GM23338 (cell line): ENCODE results near the gene SERPINA5. TPM values are rescaled to one million over a fixed set of nuclear protein-coding genes. Genes with fewer than 3 reads are reported as not detected.

Experiments used
- ATAC-seq: fragments of 200-7000 bp; cut with Tn5 transposase; 3 replicates; pipeline ENCODE4 v1.9.1; 2020
- DNase-seq: peaks from one replicate; pipeline ENCODE4 v3.0.0-alpha.2; 2015; ENCODE audit warnings: low spot score
- H2AFZ ChIP-seq: fragments of 200-600 bp; sonication (generic); 2 replicates; pipeline ENCODE4 v1.8.0; 2016; ENCODE audit warnings: antibody characterized with exemption, mild to moderate bottlenecking, moderate library complexity
- H3F3A ChIP-seq: fragments of 200-600 bp; sonication (generic); replicated peaks from 2 replicates; pipeline ENCODE4 v1.8.0; 2017; ENCODE audit warnings: antibody characterized with exemption, mixed run types, low read depth
- H3K27ac ChIP-seq: fragments of 200-600 bp; sonication (generic); 2 replicates; pipeline ENCODE4 v1.6.1; 2016; ENCODE audit warnings: low read depth
- H3K27me3 ChIP-seq: fragments of 200-600 bp; sonication (generic); 2 replicates; pipeline ENCODE4 v1.8.0; 2016; ENCODE audit warnings: mild to moderate bottlenecking, mixed run types, moderate library complexity; ENCODE audit not compliant: insufficient read depth
- H3K36me3 ChIP-seq: fragments of 200-600 bp; sonication (generic); 2 replicates; pipeline ENCODE4 v1.8.0; 2016; ENCODE audit warnings: mild to moderate bottlenecking; ENCODE audit not compliant: insufficient read depth
- H3K4me1 ChIP-seq: fragments of 200-600 bp; sonication (generic); 2 replicates; pipeline ENCODE4 v1.8.0; 2016; ENCODE audit warnings: mild to moderate bottlenecking, moderate library complexity; ENCODE audit not compliant: insufficient read depth
- H3K4me2 ChIP-seq: fragments of 200-600 bp; sonication (generic); 2 replicates; pipeline ENCODE4 v1.7.1; 2017; ENCODE audit warnings: mixed run types
- H3K4me3 ChIP-seq: fragments of 200-600 bp; sonication (generic); 2 replicates; pipeline ENCODE4 v1.6.1; 2016; ENCODE audit warnings: mixed run types
- H3K79me2 ChIP-seq: fragments of 200-600 bp; sonication (generic); replicated peaks from 2 replicates; pipeline ENCODE4 v1.8.0; 2017; ENCODE audit warnings: mild to moderate bottlenecking; ENCODE audit not compliant: insufficient read depth
- H3K9me2 ChIP-seq: fragments of 200-600 bp; sonication (generic); 2 replicates; pipeline ENCODE4 v1.8.0; 2017; ENCODE audit not compliant: insufficient read depth
- H4K20me1 ChIP-seq: fragments of 200-600 bp; sonication (generic); replicated peaks from 2 replicates; pipeline ENCODE4 v1.8.0; 2017; ENCODE audit warnings: mild to moderate bottlenecking; ENCODE audit not compliant: insufficient read depth
- H3K27ac Mint-ChIP-seq: 2 replicates; pipeline ENCODE4 v1.8.0; 2020; ENCODE audit warnings: inconsistent platforms, mild to moderate bottlenecking, moderate library complexity, mixed read lengths
- H3K27me3 Mint-ChIP-seq: 3 replicates; pipeline ENCODE4 v1.8.0; 2022; ENCODE audit warnings: low read depth, mild to moderate bottlenecking, moderate library complexity, mixed read lengths, inconsistent platforms; ENCODE audit not compliant: insufficient read depth, poor library complexity
- H3K36me3 Mint-ChIP-seq: 3 replicates; pipeline ENCODE4 v1.8.0; 2021; ENCODE audit warnings: low read depth, mild to moderate bottlenecking, inconsistent platforms, moderate library complexity, mixed read lengths
- H3K4me1 Mint-ChIP-seq: 3 replicates; pipeline ENCODE4 v1.8.0; 2020; ENCODE audit warnings: mild to moderate bottlenecking, inconsistent platforms, mixed read lengths
- H3K4me3 Mint-ChIP-seq: 3 replicates; pipeline ENCODE4 v1.8.0; 2021; ENCODE audit warnings: moderate library complexity, mild to moderate bottlenecking, inconsistent platforms, mixed read lengths
- H3K9me3 Mint-ChIP-seq: 3 replicates; pipeline ENCODE4 v1.8.0; 2020; ENCODE audit warnings: moderate library complexity, mild to moderate bottlenecking, inconsistent platforms, mixed read lengths
- CREB1 ChIP-seq: fragments of 250-450 bp; sonication (Bioruptor Pico); IDR thresholded peaks from 2 replicates; pipeline ENCODE4 v1.5.0; 2020; ENCODE audit warnings: low read depth, mild to moderate bottlenecking, moderate library complexity
- ETS1 ChIP-seq: IDR thresholded peaks from 2 replicates; pipeline ENCODE4 v1.6.1; 2016; ENCODE audit warnings: antibody characterized with exemption
- EZH2 ChIP-seq: fragments of 200-600 bp; sonication (generic); IDR thresholded peaks from one replicate; pipeline ENCODE4 v1.8.0; 2017; ENCODE audit warnings: antibody characterized with exemption, mild to moderate bottlenecking, low read depth; ENCODE audit not compliant: unreplicated experiment
- JUNB ChIP-seq: IDR thresholded peaks from one replicate; pipeline ENCODE4 v1.6.1; 2016; ENCODE audit warnings: antibody characterized with exemption; ENCODE audit not compliant: unreplicated experiment
- NANOG ChIP-seq: IDR thresholded peaks from 2 replicates; pipeline ENCODE4 v1.6.1; 2016; ENCODE audit warnings: antibody characterized with exemption, borderline replicate concordance
- POLR2AphosphoS5 ChIP-seq: IDR thresholded peaks from 2 replicates; pipeline ENCODE4 v1.6.1; 2016; ENCODE audit warnings: antibody characterized with exemption, low read depth
- ZNF114 ChIP-seq: fragments of 250-450 bp; sonication (Bioruptor Pico); IDR thresholded peaks from 2 replicates; pipeline ENCODE4 v1.5.0; 2020; ENCODE audit warnings: mild to moderate bottlenecking, moderate library complexity
- ZNF331 ChIP-seq: fragments of 250-450 bp; sonication (Bioruptor Pico); IDR thresholded peaks from 2 replicates; pipeline ENCODE4 v1.5.0; 2020; ENCODE audit warnings: low read depth, mild to moderate bottlenecking, moderate library complexity
- ZNF462 ChIP-seq: fragments of 250-450 bp; sonication (Bioruptor Pico); IDR thresholded peaks from 2 replicates; pipeline ENCODE4 v1.5.0; 2020; ENCODE audit warnings: mild to moderate bottlenecking, moderate library complexity
- polyA plus RNA-seq: library from polyadenylated mRNA; unstranded; fragments of >200 nt; fragmentation: Nextera tagmentation; extraction: Ambion mirVana; gene quantifications from 2 replicates; pipeline ENCODE4 v1.2.1, GENCODE V29; 2016
- total RNA-seq: library from RNA; depleted of rRNA; stranded (reverse); fragments of >200 nt; shearing (Covaris generic); gene quantifications from 2 replicates; pipeline ENCODE4 v1.2.3, GENCODE V29; 2014
- TF ChIP-seq, protein P1 (sequence below), 2 experiments: fragments of 200-600 bp in 1 of 2; sonication (generic) in 1 of 2; conservative IDR thresholded peaks; 2 replicates each; pipeline versions ENCODE4 v1.5.1 to v1.6.1; 2016 to 2017; ENCODE audit warnings: antibody characterized with exemption in 2 of 2, low read depth in 2 of 2, mild to moderate bottlenecking in 2 of 2, moderate library complexity in 1 of 2

Gene SERPINA5
- total and polyA plus RNA-seq, 2 experiments from 2014 or later: 0.81 to 0.90 TPM

- Mint-ChIP-seq H3K36me3 (no peaks in the 10 kb centered on the region), H3K27me3 (peaks cover 11% of the 10 kb centered on the region), H3K27ac (no peak overlapping the region), H3K4me1 (no peaks in the 10 kb centered on the region; the same call in none of the 3 replicates), H3K9me3 (peaks cover 10% of the 10 kb centered on the region; the same call in 2 of the 3 replicates), H3K4me3 (no peak overlapping the region)
- no peak overlapping the region for H3K27ac ChIP-seq
- ATAC-seq (peak; percentile 68), DNase-seq (peak; percentile 27)
- H2AFZ ChIP-seq: peak overlapping the region; percentile 83; the same call in 1 of the 2 replicates
- H3K27me3 ChIP-seq: no peaks in the 10 kb centered on the region
- no peaks in the 10 kb centered on the region for H3F3A ChIP-seq
- H3K4me2 ChIP-seq: no peak overlapping the region
- peaks cover 1% of the 10 kb centered on the region; the same call in 1 of the 2 replicates for H3K4me1 ChIP-seq
- no peaks in the 10 kb centered on the region for H3K79me2 ChIP-seq
- H3K4me3 ChIP-seq: no peak overlapping the region
- no peaks in the 10 kb centered on the region for H3K9me2 ChIP-seq
- H4K20me1 ChIP-seq: no peaks in the 10 kb centered on the region
- TF ChIP-seq ETS1 (no peak), POLR2AphosphoS5 (no peak), ZNF114 (no peak), CREB1 (CRISPR knock-in tag) (no peak), ZNF331 (CRISPR knock-in tag) (no peak)
- TF ChIP-seq, protein P1, sequence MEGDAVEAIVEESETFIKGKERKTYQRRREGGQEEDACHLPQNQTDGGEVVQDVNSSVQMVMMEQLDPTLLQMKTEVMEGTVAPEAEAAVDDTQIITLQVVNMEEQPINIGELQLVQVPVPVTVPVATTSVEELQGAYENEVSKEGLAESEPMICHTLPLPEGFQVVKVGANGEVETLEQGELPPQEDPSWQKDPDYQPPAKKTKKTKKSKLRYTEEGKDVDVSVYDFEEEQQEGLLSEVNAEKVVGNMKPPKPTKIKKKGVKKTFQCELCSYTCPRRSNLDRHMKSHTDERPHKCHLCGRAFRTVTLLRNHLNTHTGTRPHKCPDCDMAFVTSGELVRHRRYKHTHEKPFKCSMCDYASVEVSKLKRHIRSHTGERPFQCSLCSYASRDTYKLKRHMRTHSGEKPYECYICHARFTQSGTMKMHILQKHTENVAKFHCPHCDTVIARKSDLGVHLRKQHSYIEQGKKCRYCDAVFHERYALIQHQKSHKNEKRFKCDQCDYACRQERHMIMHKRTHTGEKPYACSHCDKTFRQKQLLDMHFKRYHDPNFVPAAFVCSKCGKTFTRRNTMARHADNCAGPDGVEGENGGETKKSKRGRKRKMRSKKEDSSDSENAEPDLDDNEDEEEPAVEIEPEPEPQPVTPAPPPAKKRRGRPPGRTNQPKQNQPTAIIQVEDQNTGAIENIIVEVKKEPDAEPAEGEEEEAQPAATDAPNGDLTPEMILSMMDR (conservative IDR thresholded peaks at IDR 0.05; ENCODE audit: low read depth in 2 of 2): peak in 1 of 2 experiments; percentile 36; a peak in 2 of 4 replicates
- no peaks in the 10 kb centered on the region for H3K36me3 ChIP-seq
Measured at GRCh38 chr14:94550041-94550440, 31.2 kb upstream of the SERPINA5 start.

DNA sequence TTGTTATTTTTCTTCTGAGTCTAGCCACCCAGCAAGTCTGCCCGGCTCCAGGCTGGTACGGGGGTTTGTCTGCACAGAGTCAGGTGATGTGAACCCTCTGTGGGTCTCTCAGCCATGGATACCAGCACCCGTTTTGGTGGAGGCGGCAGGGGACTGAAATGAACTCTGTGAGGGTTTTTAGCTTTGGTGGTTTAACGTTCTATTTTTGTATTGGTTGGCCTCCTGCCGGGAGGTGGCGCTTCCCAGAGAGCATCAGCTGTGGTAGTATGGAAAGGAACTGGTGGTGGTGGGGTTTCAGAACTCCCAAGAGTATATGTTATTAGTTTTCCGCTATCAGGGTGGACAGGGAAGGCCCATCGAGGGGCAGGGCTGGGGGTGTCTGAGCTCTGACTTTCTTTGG, 25.2 kb upstream of the SERPINA5 start:
- no peaks in the 10 kb centered on the region for H3K27me3 ChIP-seq
- H3K4me3 Mint-ChIP-seq: no peak overlapping the region
- H3K36me3 Mint-ChIP-seq: no peaks in the 10 kb centered on the region
- DNase-seq (no peak), ATAC-seq (no peak)
- H3K9me2 ChIP-seq: no peaks in the 10 kb centered on the region
- H3K4me2 ChIP-seq: no peak overlapping the region
- H3K4me3 ChIP-seq: no peak overlapping the region
- H3K27ac Mint-ChIP-seq: no peak overlapping the region
- peaks cover 19% of the 10 kb centered on the region; the same call in 2 of the 3 replicates for H3K9me3 Mint-ChIP-seq
- H3K4me1 Mint-ChIP-seq: no peaks in the 10 kb centered on the region
- no peaks in the 10 kb centered on the region for H3F3A ChIP-seq
- no peaks in the 10 kb centered on the region for H3K4me1 ChIP-seq
- no peak overlapping the region for H2AFZ ChIP-seq
- no peaks in the 10 kb centered on the region for H4K20me1 ChIP-seq
- peaks cover 5% of the 10 kb centered on the region for H3K27me3 Mint-ChIP-seq
- H3K79me2 ChIP-seq: no peaks in the 10 kb centered on the region
- H3K27ac ChIP-seq: no peak overlapping the region
- no peaks in the 10 kb centered on the region for H3K36me3 ChIP-seq
- TF ChIP-seq ZNF331 (CRISPR knock-in tag) (no peak), NANOG (no peak), JUNB (no peak), ETS1 (no peak), ZNF462 (no peak), CREB1 (CRISPR knock-in tag) (no peak), EZH2 (no peak)
